ENCODE results near the gene SHH. TPM values are rescaled to one million over a fixed set of nuclear protein-coding genes. Genes with fewer than 3 reads are reported as not detected.

SHH gene
- total RNA-seq, 1 donor from 2014 or later = 0.11 TPM

DNA sequence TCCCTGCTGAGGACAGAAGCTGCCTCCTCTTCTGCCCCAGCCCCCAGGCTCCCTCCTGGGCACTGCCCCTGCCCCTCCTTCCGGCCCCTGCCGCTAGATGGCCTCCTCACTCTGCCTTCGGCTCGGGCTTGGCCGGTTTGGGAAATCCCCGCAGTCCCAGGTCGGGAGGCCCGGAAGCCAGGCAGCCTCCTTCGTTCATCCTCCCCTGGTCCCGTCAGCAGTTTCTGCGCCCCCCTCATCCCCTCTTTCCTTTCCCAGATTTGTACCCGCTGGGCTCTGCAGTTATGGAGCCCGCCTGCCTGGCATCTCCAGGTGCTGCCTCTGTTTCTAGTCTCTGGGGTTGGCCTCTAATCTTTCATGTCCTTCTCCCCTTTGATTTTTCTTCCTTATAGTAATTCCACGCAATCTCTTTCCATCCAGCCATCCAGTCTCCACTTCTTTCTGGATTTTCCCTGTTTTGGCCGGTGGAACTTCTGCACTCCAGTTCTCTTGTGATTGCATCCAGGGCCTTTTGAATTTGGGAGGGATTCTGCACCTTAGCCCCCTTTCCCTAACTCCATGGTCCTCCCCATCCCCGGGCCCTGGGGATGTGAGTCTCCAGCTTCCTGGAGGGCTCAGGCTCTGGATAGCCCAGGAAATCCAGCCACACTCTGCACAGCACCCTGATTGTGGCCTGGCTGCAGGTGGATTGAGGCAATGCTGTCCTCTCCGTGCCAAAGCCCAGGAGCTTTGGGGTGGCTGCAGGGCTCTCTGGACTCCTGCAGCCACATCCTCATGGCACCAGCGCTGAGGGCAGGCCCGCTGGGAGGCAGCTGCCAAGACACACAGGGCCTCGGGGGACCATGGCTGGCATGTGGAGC is 3.3 kb upstream of the SHH start:
- DNase-seq (ENCODE audit: extremely low spot score, unreplicated experiment) = no peak

DNA sequence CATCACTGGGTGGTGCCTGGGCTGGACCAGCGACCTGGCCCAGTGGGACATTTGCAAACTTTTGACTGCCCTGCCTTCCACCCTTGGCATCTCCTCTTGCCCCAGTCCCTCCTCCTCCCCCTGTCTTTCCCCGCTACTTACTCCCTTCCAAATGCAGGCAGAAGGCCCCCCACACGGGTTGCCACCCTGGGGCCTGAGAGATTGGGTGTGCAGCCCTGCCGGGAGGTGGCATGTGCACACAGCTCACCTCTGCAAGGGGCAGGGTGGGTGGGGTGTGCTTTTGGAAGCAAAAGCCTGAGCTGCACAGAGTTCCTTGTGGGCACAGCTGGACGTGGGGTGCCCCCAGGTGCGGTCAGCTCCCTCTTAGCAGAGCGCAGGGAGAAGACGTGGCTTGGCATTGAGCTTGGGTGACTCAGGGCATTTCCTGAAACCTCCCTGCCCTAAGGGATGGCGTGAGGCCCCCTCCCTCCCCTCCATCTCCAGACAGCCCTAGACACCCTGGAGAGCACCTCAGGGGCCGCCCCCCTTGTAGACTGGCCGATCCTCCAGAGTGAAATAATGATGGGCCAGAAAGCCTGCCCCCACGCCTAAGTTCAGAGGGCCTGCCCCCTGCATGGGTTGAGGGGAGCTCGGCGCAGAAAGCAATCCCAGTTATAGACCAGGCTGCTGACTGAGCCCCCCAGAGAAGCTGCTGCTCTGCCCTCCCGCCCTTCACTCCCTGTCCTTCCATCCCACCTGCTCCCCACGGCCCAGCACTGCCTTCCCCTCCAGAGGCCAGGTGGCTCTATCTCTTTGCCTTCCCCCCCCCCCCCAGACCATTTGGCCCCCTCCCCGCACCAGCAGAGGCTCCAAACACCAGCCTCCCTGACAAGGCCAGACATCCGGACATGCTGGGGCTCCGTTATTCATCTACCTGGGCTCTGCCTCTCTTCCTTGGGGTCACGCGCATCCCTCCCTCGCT is 2.3 kb upstream of the SHH start:
- H3K9me3 Mint-ChIP-seq (ENCODE audit: unreplicated experiment) = no peaks in the 10 kb centered on the region
- TF ChIP-seq, protein P1, sequence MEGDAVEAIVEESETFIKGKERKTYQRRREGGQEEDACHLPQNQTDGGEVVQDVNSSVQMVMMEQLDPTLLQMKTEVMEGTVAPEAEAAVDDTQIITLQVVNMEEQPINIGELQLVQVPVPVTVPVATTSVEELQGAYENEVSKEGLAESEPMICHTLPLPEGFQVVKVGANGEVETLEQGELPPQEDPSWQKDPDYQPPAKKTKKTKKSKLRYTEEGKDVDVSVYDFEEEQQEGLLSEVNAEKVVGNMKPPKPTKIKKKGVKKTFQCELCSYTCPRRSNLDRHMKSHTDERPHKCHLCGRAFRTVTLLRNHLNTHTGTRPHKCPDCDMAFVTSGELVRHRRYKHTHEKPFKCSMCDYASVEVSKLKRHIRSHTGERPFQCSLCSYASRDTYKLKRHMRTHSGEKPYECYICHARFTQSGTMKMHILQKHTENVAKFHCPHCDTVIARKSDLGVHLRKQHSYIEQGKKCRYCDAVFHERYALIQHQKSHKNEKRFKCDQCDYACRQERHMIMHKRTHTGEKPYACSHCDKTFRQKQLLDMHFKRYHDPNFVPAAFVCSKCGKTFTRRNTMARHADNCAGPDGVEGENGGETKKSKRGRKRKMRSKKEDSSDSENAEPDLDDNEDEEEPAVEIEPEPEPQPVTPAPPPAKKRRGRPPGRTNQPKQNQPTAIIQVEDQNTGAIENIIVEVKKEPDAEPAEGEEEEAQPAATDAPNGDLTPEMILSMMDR (IDR thresholded peaks at IDR 0.05) = no peak
- H3K27me3 Mint-ChIP-seq (ENCODE audit: unreplicated experiment) = peaks cover 51% of the 10 kb centered on the region
- DNase-seq (ENCODE audit: extremely low spot score, unreplicated experiment) = no peak
- H3K4me3 Mint-ChIP-seq (ENCODE audit: unreplicated experiment) = no peak overlapping the region
- no peak overlapping the region for H3K27ac Mint-ChIP-seq (ENCODE audit: unreplicated experiment)
- H3K36me3 Mint-ChIP-seq (ENCODE audit: unreplicated experiment) = no peaks in the 10 kb centered on the region
- peaks cover 21% of the 10 kb centered on the region for H3K4me1 Mint-ChIP-seq (ENCODE audit: unreplicated experiment)

More for the DNA sequence above, 3.3 kb upstream of the SHH start:
- Mint-ChIP-seq H3K27ac (ENCODE audit: unreplicated experiment) (no peak overlapping the region), H3K36me3 (ENCODE audit: unreplicated experiment) (no peaks in the 10 kb centered on the region), H3K4me1 (ENCODE audit: unreplicated experiment) (peaks cover 17% of the 10 kb centered on the region), H3K4me3 (ENCODE audit: unreplicated experiment) (no peak overlapping the region), H3K9me3 (ENCODE audit: unreplicated experiment) (no peaks in the 10 kb centered on the region), H3K27me3 (ENCODE audit: unreplicated experiment) (peaks cover 48% of the 10 kb centered on the region)
- TF ChIP-seq, protein P1 (IDR thresholded peaks at IDR 0.05) = peak; percentile 77

DNA sequence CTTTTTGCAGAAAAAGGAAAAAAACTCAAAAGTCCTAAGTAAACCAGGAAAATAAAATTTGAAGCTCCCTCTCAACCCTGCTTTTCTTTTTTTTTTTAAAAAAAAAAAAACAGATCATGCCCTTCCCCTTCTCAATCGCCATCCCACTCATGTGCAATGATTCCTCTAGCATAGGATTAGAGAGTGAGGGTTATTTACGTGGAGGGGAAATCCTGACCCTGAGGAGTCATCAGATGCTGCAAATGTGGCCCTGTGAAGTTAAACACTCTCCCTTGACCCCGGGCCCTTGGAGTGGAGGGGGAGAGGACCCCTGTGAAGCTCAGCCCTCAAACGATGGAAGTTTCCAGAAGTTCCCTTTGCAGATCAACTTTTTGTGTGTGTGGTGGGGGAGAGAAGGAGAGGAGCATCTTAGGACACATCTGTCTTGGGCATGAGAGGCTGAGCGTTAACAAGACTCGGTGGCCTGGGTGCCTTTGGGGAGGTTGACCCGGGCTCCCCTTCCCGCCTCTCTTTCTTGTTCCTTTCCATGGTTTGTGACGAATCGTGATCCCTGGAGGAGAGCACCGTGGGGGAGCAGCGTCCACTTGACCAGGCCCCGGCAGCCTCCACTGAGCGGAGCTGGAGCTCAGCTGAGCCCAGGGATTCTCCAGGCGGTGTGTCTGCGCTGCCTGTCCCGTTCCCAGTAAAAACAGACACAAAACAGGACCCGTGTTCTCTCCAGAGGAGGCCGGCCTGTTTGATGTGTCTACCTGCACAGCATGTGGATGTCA is 1.5 kb upstream of the SHH start:
- Mint-ChIP-seq H3K36me3 (ENCODE audit: unreplicated experiment) (no peaks in the 10 kb centered on the region), H3K9me3 (ENCODE audit: unreplicated experiment) (no peaks in the 10 kb centered on the region), H3K27ac (ENCODE audit: unreplicated experiment) (no peak overlapping the region), H3K27me3 (ENCODE audit: unreplicated experiment) (peaks cover 54% of the 10 kb centered on the region), H3K4me1 (ENCODE audit: unreplicated experiment) (peaks cover 27% of the 10 kb centered on the region), H3K4me3 (ENCODE audit: unreplicated experiment) (no peak overlapping the region)
- no peak for DNase-seq (ENCODE audit: extremely low spot score, unreplicated experiment)
- TF ChIP-seq, protein P1 (IDR thresholded peaks at IDR 0.05) = no peak

DNA sequence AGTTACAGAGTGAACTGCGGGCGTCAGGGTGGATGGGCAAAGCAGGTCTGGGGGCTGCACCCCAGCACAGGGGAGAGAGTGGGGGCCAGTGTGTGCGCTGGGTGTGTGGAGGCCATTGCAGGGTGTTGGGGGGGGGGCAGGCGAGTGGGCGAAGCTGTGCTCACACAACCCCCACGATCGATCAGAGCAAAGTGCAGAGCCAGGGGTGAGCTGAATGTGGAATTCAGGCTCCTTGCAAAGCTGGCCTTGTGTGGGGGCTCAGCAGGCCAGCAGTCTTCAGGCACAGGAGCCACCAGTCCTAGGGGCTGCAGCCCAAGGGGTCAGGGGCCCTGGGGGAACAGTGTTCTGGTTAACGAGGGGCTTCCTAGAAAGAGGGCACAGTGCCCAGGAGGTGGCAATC is 862 bp upstream of the SHH start:
- Mint-ChIP-seq H3K9me3 (ENCODE audit: unreplicated experiment) (no peaks in the 10 kb centered on the region), H3K36me3 (ENCODE audit: unreplicated experiment) (no peaks in the 10 kb centered on the region), H3K4me3 (ENCODE audit: unreplicated experiment) (no peak overlapping the region), H3K27ac (ENCODE audit: unreplicated experiment) (no peak overlapping the region), H3K27me3 (ENCODE audit: unreplicated experiment) (peaks cover 55% of the 10 kb centered on the region), H3K4me1 (ENCODE audit: unreplicated experiment) (peaks cover 29% of the 10 kb centered on the region)
- no peak for DNase-seq (ENCODE audit: extremely low spot score, unreplicated experiment)
- TF ChIP-seq, protein P1 (IDR thresholded peaks at IDR 0.05) = no peak
